Hepatocyte (in vitro differentiated cells): ENCODE results near the gene SPANXC. TPM values are rescaled to one million over a fixed set of nuclear protein-coding genes. Genes with fewer than 3 reads are reported as not detected.

Experiments used
- DNase-seq: peaks from one replicate; pipeline ENCODE4 v3.0.0-alpha.2; 2016; ENCODE audit warnings: low spot score
- H2AFZ ChIP-seq: fragments of 200-600 bp; sonication (generic); 2 replicates; pipeline ENCODE4 v1.6.0; 2016; ENCODE audit warnings: antibody characterized with exemption, mild to moderate bottlenecking
- H3K27ac ChIP-seq: fragments of 200-600 bp; sonication (generic); 2 replicates; pipeline ENCODE4 v1.5.1; 2016; ENCODE audit warnings: mild to moderate bottlenecking
- H3K27me3 ChIP-seq: fragments of 200-600 bp; sonication (generic); 2 replicates; pipeline ENCODE4 v1.6.1; 2016
- H3K36me3 ChIP-seq: fragments of 200-600 bp; sonication (generic); replicated peaks from 2 replicates; pipeline ENCODE4 v1.5.1; 2016; ENCODE audit warnings: low read depth; ENCODE audit not compliant: insufficient read depth
- H3K4me1 ChIP-seq: fragments of 200-600 bp; sonication (generic); 2 replicates; pipeline ENCODE4 v1.5.1; 2016; ENCODE audit warnings: mild to moderate bottlenecking, moderate library complexity; ENCODE audit not compliant: insufficient read depth
- H3K4me2 ChIP-seq: fragments of 200-600 bp; sonication (generic); 2 replicates; pipeline ENCODE4 v1.6.0; 2016
- H3K4me3 ChIP-seq: fragments of 200-600 bp; sonication (generic); 2 replicates; pipeline ENCODE4 v1.5.1; 2016; ENCODE audit warnings: mild to moderate bottlenecking
- H3K79me2 ChIP-seq: fragments of 200-600 bp; sonication (generic); 2 replicates; pipeline ENCODE4 v1.6.0; 2017; ENCODE audit warnings: mild to moderate bottlenecking
- H3K9me2 ChIP-seq: fragments of 200-600 bp; sonication (generic); replicated peaks from 2 replicates; pipeline ENCODE4 v1.6.0; 2017; ENCODE audit warnings: mild to moderate bottlenecking; ENCODE audit not compliant: insufficient read depth
- H3K9me3 ChIP-seq: fragments of 200-600 bp; sonication (generic); 2 replicates; pipeline ENCODE4 v1.5.1; 2016; ENCODE audit warnings: low read depth, mild to moderate bottlenecking
- H4K20me1 ChIP-seq: fragments of 200-600 bp; sonication (generic); 2 replicates; pipeline ENCODE4 v1.6.0; 2016; ENCODE audit warnings: mild to moderate bottlenecking; ENCODE audit not compliant: insufficient read depth, poor library complexity, severe bottlenecking
- CTCF ChIP-seq: fragments of 200-600 bp; sonication (generic); IDR thresholded peaks from 2 replicates; pipeline ENCODE4 v1.5.1; 2016; ENCODE audit warnings: antibody characterized with exemption, mild to moderate bottlenecking; ENCODE audit not compliant: poor library complexity
- EZH2 ChIP-seq: fragments of 200-600 bp; sonication (generic); IDR thresholded peaks from 2 replicates; pipeline ENCODE4 v1.6.1; 2016; ENCODE audit warnings: antibody characterized with exemption, mild to moderate bottlenecking, borderline replicate concordance
- WGBS: methylation state at CpG from one replicate; pipeline ENCODE4 v1.1.6; 2016; ENCODE audit warnings: low lambda C conversion rate; ENCODE audit errors: missing lambda C conversion rate; 5-methylcytosine and 5-hydroxymethylcytosine counted together
- polyA plus RNA-seq: library from polyadenylated mRNA; unstranded; fragments of >200 nt; fragmentation: Nextera tagmentation; extraction: Ambion mirVana; gene quantifications from 2 replicates; pipeline ENCODE4 v1.2.1, GENCODE V29; 2016
- total RNA-seq: library from RNA; depleted of rRNA; stranded (reverse); fragments of >200 nt; gene quantifications from 2 replicates; pipeline ENCODE4 v1.2.3, GENCODE V29; 2014

SPANXC gene
- total and polyA plus RNA-seq, 2 experiments from 2014 or later, result not detected

GRCh38 chrX:141201962-141202361 lies 40.4 kb downstream of the SPANXC start:
- Histone ChIP-seq H2AFZ (no peak overlapping the region), H3K36me3 (no peaks in the 10 kb centered on the region), H3K4me1 (no peaks in the 10 kb centered on the region), H3K27ac (no peak overlapping the region), H4K20me1 (no peaks in the 10 kb centered on the region), H3K9me3 (no peaks in the 10 kb centered on the region), H3K4me3 (no peak overlapping the region), H3K4me2 (no peak overlapping the region), H3K79me2 (no peaks in the 10 kb centered on the region), H3K9me2 (no peaks in the 10 kb centered on the region), H3K27me3 (no peaks in the 10 kb centered on the region)
- 75% methylated on average over 3 of the region's 3 CpGs for WGBS
- DNase-seq, result no peak
- TF ChIP-seq EZH2 (no peak), CTCF (no peak)

Other genes with a start within 250 kb of the SPANXC start
- gene SPANXB1, start 239.9 kb downstream of the SPANXC start, total RNA-seq, result not detected in 2 replicates
- gene SPANXB1, start 239.9 kb downstream of the SPANXC start, polyA plus RNA-seq, result 1.9 and 4.5 TPM in 2 replicates
- 9.0 and 11.8 TPM in 2 replicates for gene LDOC1, start 65.4 kb downstream of the SPANXC start, total RNA-seq
- gene LDOC1, start 65.4 kb downstream of the SPANXC start, polyA plus RNA-seq, result 137 and 164 TPM in 2 replicates